Osteocyte (in vitro differentiated cells): Measurements from ENCODE around the gene UBASH3B. TPM values are rescaled to one million over a fixed set of nuclear protein-coding genes. Genes with fewer than 3 reads are reported as not detected.

Experiments used
- DNase-seq: peaks from one replicate; pipeline ENCODE4 v3.0.0; 2021; ENCODE audit warnings: mixed read lengths; ENCODE audit not compliant: unreplicated experiment; ENCODE audit errors: extremely low spot score
- H3K27ac Mint-ChIP-seq: one replicate; pipeline ENCODE4 v1.8.0; 2021; ENCODE audit warnings: mild to moderate bottlenecking, mixed read lengths; ENCODE audit not compliant: unreplicated experiment
- H3K27me3 Mint-ChIP-seq: one replicate; pipeline ENCODE4 v1.8.0; 2021; ENCODE audit warnings: mixed read lengths; ENCODE audit not compliant: unreplicated experiment
- H3K36me3 Mint-ChIP-seq: one replicate; pipeline ENCODE4 v1.8.0; 2021; ENCODE audit warnings: mixed read lengths; ENCODE audit not compliant: unreplicated experiment
- H3K4me1 Mint-ChIP-seq: one replicate; pipeline ENCODE4 v1.8.0; 2021; ENCODE audit warnings: mixed read lengths; ENCODE audit not compliant: unreplicated experiment
- H3K4me3 Mint-ChIP-seq: one replicate; pipeline ENCODE4 v1.8.0; 2021; ENCODE audit warnings: mild to moderate bottlenecking, moderate library complexity, mixed read lengths; ENCODE audit not compliant: unreplicated experiment
- H3K9me3 Mint-ChIP-seq: one replicate; pipeline ENCODE4 v1.8.0; 2021; ENCODE audit warnings: mixed read lengths; ENCODE audit not compliant: unreplicated experiment
- total RNA-seq: library from RNA; stranded (reverse); gene quantifications from 2 replicates; pipeline ENCODE4 v1.2.1, GENCODE V29; 2021
- TF ChIP-seq, protein P1 (sequence below): fragments of 200-600 bp; sonication (generic); IDR thresholded peaks from 2 replicates; pipeline ENCODE4 v1.5.0; 2021; ENCODE audit warnings: antibody characterized with exemption, mild to moderate bottlenecking, moderate library complexity

The UBASH3B gene
- total RNA-seq, 1 donor from 2014 or later, result 43.5 TPM

GRCh38 chr11:122837528-122838346, 182.2 kb downstream of the UBASH3B start:
- Mint-ChIP-seq H3K4me1 (peaks cover 7% of the 10 kb centered on the region), H3K9me3 (no peaks in the 10 kb centered on the region), H3K27me3 (no peaks in the 10 kb centered on the region), H3K36me3 (no peaks in the 10 kb centered on the region), H3K4me3 (no peak overlapping the region), H3K27ac (no peak overlapping the region)
- TF ChIP-seq, protein P1, sequence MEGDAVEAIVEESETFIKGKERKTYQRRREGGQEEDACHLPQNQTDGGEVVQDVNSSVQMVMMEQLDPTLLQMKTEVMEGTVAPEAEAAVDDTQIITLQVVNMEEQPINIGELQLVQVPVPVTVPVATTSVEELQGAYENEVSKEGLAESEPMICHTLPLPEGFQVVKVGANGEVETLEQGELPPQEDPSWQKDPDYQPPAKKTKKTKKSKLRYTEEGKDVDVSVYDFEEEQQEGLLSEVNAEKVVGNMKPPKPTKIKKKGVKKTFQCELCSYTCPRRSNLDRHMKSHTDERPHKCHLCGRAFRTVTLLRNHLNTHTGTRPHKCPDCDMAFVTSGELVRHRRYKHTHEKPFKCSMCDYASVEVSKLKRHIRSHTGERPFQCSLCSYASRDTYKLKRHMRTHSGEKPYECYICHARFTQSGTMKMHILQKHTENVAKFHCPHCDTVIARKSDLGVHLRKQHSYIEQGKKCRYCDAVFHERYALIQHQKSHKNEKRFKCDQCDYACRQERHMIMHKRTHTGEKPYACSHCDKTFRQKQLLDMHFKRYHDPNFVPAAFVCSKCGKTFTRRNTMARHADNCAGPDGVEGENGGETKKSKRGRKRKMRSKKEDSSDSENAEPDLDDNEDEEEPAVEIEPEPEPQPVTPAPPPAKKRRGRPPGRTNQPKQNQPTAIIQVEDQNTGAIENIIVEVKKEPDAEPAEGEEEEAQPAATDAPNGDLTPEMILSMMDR, result no peak
- DNase-seq, result no peak

- no peaks in the 10 kb centered on the region for H3K36me3 Mint-ChIP-seq
- DNase-seq, result no peak
- H3K4me3 Mint-ChIP-seq, result no peak overlapping the region
- TF ChIP-seq, protein P1, result no peak
- H3K4me1 Mint-ChIP-seq, result no peaks in the 10 kb centered on the region
- H3K27me3 Mint-ChIP-seq, result no peaks in the 10 kb centered on the region
- no peaks in the 10 kb centered on the region for H3K9me3 Mint-ChIP-seq
- no peak overlapping the region for H3K27ac Mint-ChIP-seq
Observed at GRCh38 chr11:122843281-122844141, 188.0 kb downstream of the UBASH3B start.

DNA sequence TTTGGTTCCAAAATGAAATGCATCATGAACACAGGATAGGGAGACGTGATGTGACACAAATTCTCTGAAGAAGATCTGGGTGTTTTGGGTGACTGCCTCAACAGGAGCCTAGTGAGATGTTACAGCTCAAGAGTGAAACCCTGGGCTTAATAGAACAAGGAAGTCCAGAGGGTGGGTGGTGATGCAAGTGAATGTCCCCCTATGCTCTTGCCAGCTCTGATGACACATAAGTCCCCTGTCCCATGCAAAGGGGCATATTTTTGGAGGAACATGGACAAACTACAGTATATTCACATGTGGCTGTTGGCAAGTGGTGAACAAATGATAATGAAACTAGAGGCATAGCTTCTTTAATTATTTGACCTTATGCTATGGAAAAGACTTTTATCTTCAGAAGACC, 191.9 kb downstream of the UBASH3B start:
- no peak overlapping the region for H3K27ac Mint-ChIP-seq
- no peaks in the 10 kb centered on the region for H3K36me3 Mint-ChIP-seq
- H3K4me3 Mint-ChIP-seq, result no peak overlapping the region
- TF ChIP-seq, protein P1, result no peak
- no peaks in the 10 kb centered on the region for H3K9me3 Mint-ChIP-seq
- H3K27me3 Mint-ChIP-seq, result no peaks in the 10 kb centered on the region
- peaks cover 25% of the 10 kb centered on the region for H3K4me1 Mint-ChIP-seq
- DNase-seq, result no peak

GRCh38 chr11:122848186-122848585, 192.7 kb downstream of the UBASH3B start:
- Mint-ChIP-seq H3K27me3 (no peaks in the 10 kb centered on the region), H3K27ac (no peak overlapping the region), H3K4me3 (no peak overlapping the region), H3K4me1 (peaks cover 30% of the 10 kb centered on the region), H3K9me3 (no peaks in the 10 kb centered on the region), H3K36me3 (no peaks in the 10 kb centered on the region)
- no peak for DNase-seq
- TF ChIP-seq, protein P1, result no peak
